IPS-NIHi11 (cell line): ENCODE data around the gene NUP205.
"Not testable (repeated sequence)": the region's sequence is repeated elsewhere in the genome, so short reads cannot be mapped to it uniquely, and the experiment has no call there.

ENCODE experiments used
- DNase-seq: peaks from one replicate; pipeline ENCODE4 v3.0.0; 2012; ENCODE audit warnings: mixed read lengths, low spot score

The NUP205 gene

DNA sequence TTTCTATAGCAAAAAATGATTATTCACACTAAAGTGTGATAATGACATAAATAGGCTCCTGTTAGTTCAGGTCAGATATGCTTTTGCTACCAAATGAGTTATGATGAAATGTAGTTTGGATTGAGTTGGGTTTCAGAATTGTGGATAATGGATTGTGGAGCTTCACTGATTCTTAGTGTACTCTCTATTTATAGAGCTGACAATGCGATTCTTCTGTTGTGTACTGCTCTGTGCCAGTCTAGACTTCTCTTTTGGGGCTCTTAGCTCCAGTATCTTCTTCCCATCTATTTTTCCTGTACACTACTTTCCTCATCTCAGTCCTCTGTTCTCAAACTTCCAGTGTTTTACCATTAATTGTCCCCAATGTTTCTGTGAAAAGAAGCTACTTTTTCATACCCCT lies 112.1 kb downstream of the NUP205 start:
- no peak for DNase-seq

DNA sequence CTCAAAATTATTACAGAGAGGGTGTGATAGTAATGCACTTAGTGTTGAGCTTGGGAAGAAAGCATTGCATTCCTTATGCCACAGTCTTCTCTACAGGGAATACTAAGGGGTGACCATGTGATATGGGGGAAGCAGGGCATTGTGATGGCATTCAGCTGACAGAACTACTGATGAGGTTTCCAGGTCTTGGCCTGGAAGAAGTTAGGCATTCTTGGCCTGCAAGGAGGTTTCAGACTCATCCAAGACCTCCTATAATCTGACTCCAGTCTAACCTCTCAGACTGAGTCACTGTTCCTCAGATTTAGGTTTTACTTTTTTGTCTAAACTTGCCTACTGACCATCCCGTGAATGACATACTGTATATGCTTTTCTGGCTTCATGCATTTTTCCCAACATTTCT lies 112.5 kb downstream of the NUP205 start:
- no peak for DNase-seq

DNA sequence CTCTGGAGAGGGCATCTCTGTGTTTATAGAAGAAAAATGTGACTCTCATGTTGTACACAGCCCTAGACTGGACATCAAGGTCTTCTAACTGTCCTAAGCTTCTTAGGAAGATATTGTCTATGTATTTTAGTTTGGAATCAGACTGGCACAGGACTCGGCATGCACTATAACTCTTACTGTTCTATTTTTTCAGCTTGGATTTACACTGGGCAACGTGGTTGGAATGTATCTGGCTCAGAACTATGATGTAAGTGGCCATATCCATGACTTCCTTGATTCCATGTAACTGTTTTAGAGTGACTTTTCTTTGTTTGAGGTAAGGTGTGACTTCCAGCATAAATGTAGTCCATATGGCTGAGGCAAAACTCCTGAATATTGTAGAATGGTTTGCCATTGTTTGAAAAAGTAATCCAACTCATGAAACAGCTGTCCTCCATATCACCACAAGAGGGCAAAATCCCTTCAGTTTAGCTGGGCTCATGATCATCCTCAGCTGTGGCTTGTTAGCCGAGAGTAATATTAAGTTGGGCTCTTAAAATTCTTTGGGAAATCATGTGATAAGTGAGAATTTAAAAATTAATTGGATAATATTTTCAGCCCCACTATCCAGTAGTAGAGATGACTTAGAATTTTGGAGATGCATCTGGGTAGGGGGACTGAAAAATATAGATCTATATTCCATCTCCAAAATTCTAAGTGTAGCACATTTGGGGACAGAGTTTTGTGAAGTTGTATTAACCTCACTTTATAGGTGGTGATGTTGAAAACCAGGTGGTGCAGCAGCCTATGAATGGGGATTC lies 115.0 kb downstream of the NUP205 start:
- peak; percentile 64 for DNase-seq

DNA sequence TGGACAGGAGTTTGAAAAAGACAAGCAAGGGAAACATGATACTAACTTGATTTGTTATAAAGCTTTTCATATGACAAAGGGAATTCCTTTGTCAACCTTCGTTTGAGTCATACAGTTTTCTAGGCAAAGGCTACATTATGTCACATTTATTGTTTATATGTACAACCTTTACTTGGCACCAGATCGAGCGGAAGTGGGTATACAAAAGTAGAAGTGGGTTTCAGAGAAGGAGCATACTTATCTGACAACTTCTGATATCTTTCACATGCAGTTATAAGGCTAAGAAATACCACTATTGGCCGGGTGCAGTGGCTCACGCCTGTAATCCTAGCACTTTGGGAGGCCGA lies 115.6 kb downstream of the NUP205 start:
- DNase-seq: no peak

DNA sequence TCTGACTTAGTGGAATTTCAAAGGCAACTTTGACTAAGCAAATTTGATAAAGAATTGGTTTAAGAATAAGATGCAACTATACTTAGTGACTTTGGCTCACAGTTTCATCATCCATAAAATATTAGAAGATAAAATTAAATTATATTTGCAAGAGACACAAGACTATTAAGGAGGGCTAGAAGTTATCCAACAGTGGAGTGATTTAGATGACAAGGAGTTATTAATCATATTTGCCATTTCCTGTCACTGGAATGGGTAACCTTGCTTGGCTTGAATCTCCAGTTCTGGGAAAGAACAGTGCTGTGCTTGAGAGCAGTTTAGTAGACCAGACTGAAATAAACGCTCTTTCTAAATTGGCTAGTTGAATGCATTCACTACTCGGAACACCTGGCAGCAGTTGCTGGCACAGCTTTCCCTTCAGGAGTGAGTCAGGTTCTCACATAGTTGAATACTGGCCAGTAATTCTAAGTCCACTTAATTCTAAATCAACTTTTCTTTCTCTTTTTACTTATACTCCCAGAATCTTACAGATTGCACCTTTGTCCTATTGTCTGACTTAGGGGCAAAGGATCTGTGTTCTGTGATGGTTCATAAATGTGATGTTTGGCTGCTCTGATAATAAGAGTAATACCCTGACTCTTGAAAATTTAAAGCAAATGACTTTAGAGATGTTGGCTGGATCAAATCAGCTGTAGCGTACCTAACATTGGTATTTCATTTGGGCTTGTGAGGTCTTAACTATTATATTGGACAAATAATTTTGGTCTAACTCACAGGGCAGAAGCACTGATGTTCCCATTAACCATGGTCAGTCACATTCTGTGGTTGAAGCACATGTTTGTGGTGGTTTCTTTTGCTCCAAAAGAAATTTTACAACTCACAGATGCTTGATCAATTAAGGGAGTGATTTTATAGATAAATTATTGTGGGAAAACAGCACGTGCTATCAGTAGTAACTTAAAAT lies 121.2 kb downstream of the NUP205 start:
- DNase-seq: peak; percentile 32

DNA sequence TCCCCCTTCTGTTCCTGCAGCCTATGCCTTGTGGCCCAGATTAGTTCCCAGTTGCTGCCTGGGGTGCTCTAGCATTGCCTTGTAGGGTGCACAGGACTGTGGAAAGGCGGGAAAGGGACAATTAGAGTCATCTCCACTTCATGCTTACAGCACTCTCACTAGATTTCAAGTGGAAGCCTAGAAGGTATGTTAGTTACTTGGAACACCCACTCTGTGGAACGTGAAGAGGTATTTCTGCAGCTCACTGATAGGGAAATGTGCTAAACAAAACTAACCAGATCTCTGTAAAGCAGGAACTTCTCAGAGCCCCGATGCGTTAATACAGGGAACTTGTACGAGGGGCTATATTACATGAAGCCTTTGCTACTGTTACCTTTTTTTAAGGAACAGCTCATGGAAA lies 124.0 kb downstream of the NUP205 start:
- no peak for DNase-seq

DNA sequence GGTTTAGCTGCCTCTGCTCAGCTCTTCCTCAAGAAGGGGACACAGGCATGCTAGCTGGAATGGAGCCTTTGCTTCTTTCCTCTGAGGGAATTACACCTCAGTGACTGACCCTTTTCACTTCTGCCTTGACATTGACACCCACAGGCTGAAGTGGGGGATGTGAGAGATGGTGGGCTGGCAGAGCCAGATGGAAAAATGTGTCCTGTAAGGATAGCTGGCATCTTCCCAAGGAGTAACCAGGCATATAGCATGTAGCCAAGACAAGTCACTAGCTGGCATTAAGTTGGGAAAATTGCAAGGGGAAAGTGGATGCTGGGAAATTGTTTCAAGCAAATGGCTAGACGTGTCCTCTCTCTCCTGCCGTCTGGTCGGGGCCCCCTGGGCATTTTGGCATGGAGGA lies 124.5 kb downstream of the NUP205 start:
- DNase-seq: no peak

DNA sequence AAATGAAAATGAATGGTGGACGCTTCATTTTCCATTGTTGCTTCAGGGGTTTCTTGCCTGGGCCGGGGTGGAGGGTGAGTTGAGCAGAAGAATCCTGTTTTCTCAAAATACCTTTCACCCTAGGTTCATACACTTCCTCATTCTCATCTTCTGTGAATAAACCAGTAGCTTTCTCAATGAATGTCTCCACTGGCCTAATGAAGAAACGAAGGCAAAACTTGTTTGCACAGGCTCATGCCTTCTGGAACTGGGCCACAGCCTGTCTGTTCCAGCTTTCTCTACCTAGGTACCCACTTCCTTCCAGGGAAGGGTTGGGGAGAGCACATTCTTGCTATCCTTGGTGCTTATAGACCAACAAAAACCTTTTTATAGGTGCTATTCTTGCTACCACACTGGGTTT lies 125.9 kb downstream of the NUP205 start:
- no peak for DNase-seq

DNA sequence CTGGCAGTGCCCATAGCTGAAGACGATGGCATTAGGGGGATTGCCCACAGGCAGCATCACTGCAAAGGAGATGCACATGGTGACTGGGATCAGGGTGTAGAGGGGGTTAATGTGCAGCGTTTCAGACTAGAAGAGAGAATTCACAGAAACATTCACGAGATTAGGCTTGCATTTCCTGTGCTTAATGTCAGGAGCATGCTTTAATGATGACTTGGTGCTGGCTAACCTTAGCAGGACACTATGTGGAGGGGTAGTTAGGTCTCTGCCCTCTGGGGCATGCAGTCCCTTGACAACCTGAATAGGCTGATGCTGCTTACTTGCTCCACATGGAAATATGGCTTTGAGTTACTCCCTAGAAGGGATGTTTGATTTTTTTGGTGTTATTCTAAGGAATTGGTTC lies 126.4 kb downstream of the NUP205 start:
- DNase-seq: no peak

DNA sequence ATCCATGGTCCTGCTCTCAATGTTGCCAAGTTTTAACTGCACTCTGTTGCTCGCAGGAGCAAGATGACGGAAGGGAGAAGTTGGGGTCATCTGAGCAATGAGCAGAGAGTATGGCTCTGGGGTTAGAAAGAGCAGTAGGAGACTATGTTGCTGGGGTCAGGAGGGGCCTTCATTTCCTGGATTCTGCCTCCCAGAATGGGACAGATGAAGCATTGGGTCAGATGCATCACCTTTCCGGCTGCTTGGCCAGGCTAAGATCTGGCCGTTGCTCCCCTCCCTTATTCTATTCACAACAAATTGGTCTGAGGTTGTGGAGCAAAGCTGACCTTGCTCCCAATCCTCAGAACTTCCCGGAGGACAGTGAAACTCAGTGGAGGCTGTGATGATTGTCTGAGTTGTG lies 127.0 kb downstream of the NUP205 start:
- DNase-seq: no peak

DNA sequence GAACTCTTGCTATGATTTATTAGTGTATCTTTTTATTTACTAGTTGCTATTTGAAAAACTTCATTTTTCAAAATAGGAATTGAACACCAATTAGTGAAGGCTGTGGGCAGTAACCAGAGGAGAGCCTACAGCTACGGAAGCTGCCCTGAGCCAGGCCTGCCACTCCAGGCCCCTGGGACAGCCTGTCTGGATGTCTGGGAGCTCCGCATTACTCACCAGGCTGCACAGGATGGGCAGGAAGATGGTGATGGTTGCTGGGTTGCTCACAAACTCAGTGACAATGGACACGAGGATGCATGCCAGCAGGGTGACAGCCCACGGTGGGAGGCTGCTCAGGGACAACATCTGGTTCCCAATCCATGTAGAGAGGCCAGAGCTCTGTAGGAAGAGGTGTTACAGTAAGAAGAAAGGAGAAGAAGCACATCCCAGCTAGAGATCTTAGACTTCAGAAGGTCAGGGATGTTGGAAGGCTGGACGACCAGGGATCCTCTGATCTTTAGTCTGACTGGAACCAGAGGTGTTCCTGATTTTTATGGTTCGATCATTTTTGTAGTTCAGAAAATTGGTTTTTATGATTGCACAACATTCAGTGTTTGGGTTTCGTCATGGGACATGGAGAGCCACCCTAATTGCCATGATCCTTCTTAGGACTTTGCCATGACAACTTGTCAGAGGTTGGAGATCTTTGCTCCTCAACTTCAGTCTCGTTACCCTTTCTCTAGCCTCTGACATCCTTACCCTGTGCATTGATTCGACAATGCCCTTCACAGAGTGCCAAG lies 127.8 kb downstream of the NUP205 start:
- no peak for DNase-seq

DNA sequence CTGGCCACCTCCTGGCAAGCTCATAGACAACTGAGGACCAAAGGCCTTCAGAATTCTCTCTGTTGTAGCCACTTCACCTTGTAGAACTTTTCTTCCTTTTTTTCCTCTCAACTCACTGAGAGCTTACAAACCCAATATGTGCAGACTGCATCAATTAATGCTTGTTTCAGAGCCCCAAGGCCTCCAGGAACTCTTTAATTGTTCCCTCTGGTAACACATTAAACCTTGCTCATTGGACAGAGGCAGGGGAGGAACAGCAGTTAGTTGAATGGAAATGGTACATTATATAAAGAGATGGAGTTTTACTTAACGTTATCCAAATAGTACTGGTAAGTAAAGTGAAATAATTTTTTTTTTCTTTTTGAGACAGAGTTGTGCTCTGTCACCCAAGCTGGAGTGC lies 129.7 kb downstream of the NUP205 start:
- DNase-seq: no peak

DNA sequence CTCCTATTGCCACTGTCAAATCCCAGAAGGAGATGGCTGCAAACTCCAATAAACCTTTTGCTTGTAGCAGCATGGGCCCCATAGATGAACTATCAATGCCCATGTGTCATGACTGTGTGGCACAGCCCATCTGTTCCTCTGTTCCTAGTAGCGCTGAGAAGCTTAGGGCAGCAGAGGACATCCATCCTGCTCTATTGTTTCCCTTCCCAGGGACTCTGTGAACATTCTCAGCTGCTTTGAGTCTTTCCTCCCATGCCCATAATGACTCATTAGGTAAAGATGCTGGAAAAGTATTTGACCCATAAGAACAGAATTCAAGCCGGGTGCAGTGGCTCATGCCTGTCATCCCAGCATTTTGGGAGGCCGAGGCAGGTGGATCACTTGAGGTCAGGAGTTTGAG lies 132.8 kb downstream of the NUP205 start:
- no peak for DNase-seq

DNA sequence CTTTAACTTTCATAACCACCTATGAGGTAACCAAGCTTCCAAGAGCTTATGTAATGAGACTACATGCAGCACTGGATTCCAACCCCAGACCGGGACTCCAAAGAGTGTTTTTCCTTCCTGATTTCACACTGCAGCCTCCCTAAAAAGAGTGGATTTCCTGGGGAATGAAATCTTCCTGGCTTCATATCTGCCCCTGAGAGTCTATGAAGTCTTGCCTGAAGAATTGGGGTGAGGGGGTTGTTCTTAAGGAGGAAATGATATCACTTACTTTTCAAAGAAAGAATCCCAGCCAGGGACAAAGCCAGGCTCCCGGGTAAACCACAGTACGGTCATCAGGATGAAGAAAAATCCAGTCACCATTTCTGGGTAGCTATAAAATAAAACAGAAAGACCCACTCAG lies 134.3 kb downstream of the NUP205 start:
- DNase-seq: no peak

DNA sequence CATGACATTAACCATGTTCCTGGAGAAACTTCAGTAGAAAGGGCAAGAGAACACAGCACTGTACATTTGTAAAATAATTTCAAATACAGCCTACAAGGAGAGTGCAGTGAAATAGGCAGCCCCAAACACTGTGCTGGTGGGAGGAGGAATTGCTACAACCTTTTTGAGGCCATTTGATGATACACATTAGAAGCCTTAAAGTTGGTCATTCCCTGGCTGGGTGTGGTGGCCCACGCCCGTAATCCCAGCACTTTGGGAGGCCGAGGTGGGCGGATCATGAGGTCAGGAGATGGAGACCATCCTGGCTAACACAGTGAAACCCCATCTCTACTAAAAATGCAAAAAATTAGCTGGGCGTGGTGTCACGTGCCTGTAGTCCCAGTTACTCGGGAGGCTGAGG lies 134.9 kb downstream of the NUP205 start:
- not testable (repeated sequence) for DNase-seq

DNA sequence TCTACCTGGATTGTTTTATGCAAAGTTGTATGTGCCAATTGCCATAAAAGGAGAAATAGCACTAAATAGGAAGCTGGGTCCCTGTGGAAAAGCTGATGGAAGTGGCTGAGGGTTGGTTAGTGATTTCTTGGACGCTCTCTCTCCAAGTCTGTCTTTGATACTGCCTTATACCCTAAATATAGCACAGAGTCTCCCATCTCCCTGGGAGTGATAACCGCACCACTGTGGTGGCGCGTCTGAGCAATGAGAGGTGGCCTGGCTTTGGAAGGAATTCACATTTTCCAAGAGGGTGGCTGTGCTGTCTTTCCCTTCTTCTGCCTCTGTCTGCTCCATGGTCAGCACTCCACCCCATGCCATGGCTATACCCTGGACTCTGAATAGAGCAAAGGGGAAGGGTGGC lies 135.8 kb downstream of the NUP205 start:
- DNase-seq: no peak

DNA sequence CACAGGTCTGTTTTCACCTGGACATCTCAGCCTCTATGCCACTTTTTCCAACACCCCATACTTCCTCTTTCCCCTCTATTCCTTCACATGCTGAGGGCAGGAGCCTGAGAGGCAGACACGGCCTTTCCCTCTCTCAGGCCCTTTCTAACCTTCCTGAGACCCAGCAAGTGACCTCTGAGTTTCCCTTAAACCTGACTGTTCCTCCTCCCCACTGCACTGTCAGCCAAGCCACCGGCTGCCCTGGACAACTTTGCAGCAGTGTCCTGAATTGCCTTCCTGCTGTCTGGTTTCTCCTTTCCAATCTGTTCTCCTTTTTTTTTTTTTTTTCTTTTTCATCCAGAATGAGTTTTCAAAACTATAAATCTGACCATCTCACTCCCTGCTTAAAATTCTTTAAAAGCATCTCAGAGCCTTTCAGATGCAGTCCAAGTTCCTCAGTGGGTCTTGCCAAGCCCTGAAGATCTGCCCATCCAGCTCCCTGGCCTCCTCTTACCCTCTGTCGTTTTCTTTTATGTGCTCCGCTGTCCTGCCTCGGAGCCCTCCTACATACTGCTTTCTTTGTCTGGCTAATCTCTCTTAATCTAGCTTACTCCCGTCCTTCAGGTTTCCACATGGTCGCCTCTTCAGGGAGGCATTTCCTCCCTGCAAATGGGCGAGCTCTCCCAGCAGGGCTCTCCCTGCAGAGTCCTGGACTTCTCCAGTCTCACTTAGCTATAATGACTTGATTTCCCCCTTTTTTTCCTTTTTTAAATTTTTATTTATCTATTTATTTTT lies 139.7 kb downstream of the NUP205 start:
- DNase-seq: no peak
